OCI-LY1 (cell line): ENCODE results near the gene ZC3H10.

Experiments used
- CTCF ChIP-seq: fragments of 200-600 bp; sonication (generic), shearing (Covaris generic); IDR thresholded peaks from 2 replicates; pipeline ENCODE4 v1.5.1; 2017; ENCODE audit warnings: mild to moderate bottlenecking, antibody characterized with exemption, low read length, moderate library complexity, mixed read lengths
- EZH2 ChIP-seq: fragments of 200-600 bp; sonication (generic), shearing (Covaris generic); IDR thresholded peaks from 2 replicates; pipeline ENCODE4 v1.8.0; 2017; ENCODE audit warnings: borderline replicate concordance, mixed run types, mild to moderate bottlenecking, antibody characterized with exemption, low read length, moderate library complexity, mixed read lengths

GRCh38 chr12:56143217-56143616 is 25.2 kb downstream of the ZC3H10 start:
- TF ChIP-seq CTCF = no peak
- TF ChIP-seq EZH2 = no peak
